Adrenal gland (tissue), 5 donors: ENCODE data around the gene MACO1.
"Not testable (repeated sequence)": the region's sequence is repeated elsewhere in the genome, so short reads cannot be mapped to it uniquely, and the experiment has no call there.

Experiments used
- POLR2A ChIP-seq, 2 donors: fragments of 450-650 bp; IDR thresholded peaks; one replicate each; pipeline ENCODE4 v1.6.1; 2017; ENCODE audit warnings: antibody characterized with exemption in 2 of 2, mild to moderate bottlenecking in 2 of 2, moderate library complexity in 1 of 2
- TF ChIP-seq, protein P1 (sequence below), 6 experiments: fragments of 450-650 bp in 4 of 6; fragments of 200-600 bp in 2 of 6; sonication (generic) in 1 of 6; IDR thresholded peaks; 1 replicate in 5 of 6; 2 replicates in 1 of 6; pipeline versions ENCODE4 v1.5.1 to v1.8.0; 2016 to 2021; ENCODE audit warnings: antibody characterized with exemption in 6 of 6, mild to moderate bottlenecking in 2 of 6, moderate library complexity in 1 of 6
- donor health status: DM: no; HTN: no; CAD: no.

DNA sequence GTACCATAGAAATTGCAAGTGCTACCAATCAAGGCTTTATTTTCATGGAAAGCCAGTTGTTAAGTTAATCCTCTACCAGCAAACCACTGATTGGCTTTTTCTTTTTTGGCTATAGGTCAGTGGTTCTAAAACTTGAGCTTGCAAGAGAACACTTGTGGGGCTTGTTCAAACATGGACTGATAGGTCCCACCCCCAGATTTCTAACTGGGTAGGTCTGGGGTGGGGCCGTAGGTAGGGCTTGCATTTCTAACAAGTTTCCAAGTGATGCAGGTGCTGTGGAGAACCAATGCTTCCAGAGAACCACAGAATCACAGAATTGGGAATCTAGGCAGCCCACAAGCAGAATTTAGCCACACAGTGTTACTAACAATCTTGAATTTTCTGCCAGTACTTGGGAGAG is 46.8 kb upstream of the MACO1 start:
- TF ChIP-seq, protein P1, sequence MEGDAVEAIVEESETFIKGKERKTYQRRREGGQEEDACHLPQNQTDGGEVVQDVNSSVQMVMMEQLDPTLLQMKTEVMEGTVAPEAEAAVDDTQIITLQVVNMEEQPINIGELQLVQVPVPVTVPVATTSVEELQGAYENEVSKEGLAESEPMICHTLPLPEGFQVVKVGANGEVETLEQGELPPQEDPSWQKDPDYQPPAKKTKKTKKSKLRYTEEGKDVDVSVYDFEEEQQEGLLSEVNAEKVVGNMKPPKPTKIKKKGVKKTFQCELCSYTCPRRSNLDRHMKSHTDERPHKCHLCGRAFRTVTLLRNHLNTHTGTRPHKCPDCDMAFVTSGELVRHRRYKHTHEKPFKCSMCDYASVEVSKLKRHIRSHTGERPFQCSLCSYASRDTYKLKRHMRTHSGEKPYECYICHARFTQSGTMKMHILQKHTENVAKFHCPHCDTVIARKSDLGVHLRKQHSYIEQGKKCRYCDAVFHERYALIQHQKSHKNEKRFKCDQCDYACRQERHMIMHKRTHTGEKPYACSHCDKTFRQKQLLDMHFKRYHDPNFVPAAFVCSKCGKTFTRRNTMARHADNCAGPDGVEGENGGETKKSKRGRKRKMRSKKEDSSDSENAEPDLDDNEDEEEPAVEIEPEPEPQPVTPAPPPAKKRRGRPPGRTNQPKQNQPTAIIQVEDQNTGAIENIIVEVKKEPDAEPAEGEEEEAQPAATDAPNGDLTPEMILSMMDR (IDR thresholded peaks at IDR 0.05) = not testable (repeated sequence)
- not testable (repeated sequence) for TF ChIP-seq POLR2A (IDR thresholded peaks at IDR 0.05)
